ENCODE measurements around the gene PLCL2. TPM values are rescaled to one million over a fixed set of nuclear protein-coding genes. Genes with fewer than 3 reads are reported as not detected.

PLCL2 gene
- total and polyA plus RNA-seq, 2 donors (not counting 3 experiments of a cell fraction or from before 2014, with no cell fraction given): 2.3 to 10.7 TPM

DNA sequence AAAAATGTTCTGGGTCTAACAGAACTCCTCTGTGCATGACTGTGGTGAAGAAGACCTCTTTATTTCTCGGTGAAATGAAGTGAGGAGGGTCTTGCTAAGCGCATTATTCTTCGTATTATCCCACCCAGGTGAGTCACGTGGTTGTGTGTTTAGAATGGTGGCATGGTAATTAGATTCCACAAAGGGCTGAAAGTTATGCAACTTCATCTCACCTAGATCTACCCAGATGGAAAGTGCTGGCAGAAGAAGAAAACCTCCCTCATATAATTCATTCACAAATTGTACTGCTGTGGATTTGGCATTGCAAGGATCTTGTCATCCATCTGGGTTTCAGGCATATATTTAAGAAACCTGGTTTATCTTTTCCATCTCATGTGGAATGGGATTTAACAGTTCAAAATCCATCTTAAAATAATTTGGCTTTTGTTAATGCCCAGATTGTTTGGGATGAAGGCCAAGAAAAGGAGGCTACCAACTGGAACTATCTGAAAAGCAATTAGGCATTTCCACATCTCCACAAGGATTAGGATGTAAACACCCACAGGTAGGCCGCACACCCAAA, 175.3 kb downstream of the PLCL2 start:
- no peak overlapping the region for H3K4me2 ChIP-seq (ENCODE audit: insufficient read depth, low read length)
- CTCF ChIA-PET: interaction anchor here (0.9 kb wide), 1 partner anchor 231 kb away, joined by 3 read pairs; no protein-coding TSS in a partner anchor
- no peaks in the 10 kb centered on the region for H3K4me1 ChIP-seq (ENCODE audit: control insufficient read depth, extremely low read depth, insufficient read depth, low read length)
- H3K9me1 ChIP-seq (replicated peaks; ENCODE audit: control insufficient read depth, extremely low read depth, insufficient read depth, low read length): no peaks in the 10 kb centered on the region
- TF ChIP-seq, protein P1, sequence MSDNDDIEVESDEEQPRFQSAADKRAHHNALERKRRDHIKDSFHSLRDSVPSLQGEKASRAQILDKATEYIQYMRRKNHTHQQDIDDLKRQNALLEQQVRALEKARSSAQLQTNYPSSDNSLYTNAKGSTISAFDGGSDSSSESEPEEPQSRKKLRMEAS (IDR thresholded peaks at IDR 0.05; ENCODE audit: insufficient read depth, insufficient read length): no peak
- TF ChIP-seq GATA2 (IDR thresholded peaks at IDR 0.05; ENCODE audit: insufficient read depth, insufficient read length, low read depth, low read length): no peak
- TF ChIP-seq EZH2 (IDR thresholded peaks at IDR 0.05; ENCODE audit: borderline replicate concordance, low read depth, low read length, severe bottlenecking): no peak
- TF ChIP-seq POLR2AphosphoS5 (IDR thresholded peaks at IDR 0.05; ENCODE audit: insufficient read depth, low read depth, low read length): no peak
- TF ChIP-seq JUN (IDR thresholded peaks at IDR 0.05; ENCODE audit: borderline replicate concordance, insufficient read depth, insufficient read length, low read depth): no peak
- TF ChIP-seq MYC (IDR thresholded peaks at IDR 0.05; ENCODE audit: low read depth, low read length): no peak
- no peaks in the 10 kb centered on the region for H4K20me1 ChIP-seq (replicated peaks; ENCODE audit: control insufficient read depth, extremely low read depth, insufficient read depth, low read length)
- no peak overlapping the region for H3K27ac ChIP-seq (ENCODE audit: insufficient read depth, low read depth, low read length)
- H2AFZ ChIP-seq (ENCODE audit: low read depth, low read length): no peak overlapping the region
- BruUV-seq (replicated peaks): no TSS peak
- no peak overlapping the region for H3K9ac ChIP-seq (replicated peaks; ENCODE audit: extremely low read depth, insufficient read depth, low read length)
- DNase-seq (ENCODE audit: low read depth, low spot score) (no peak), FAIRE-seq (no peak)
- POLR2A ChIA-PET: no interaction called here
- intact Hi-C loops (cut with micrococcal nuclease) (no loop called here), dilution Hi-C loops (cut with MboI; ENCODE audit: extremely low pct_ligation_motif_present, low sequenced_read_pairs) (no loop called here)
- H3K79me2 ChIP-seq (ENCODE audit: control insufficient read depth, insufficient read depth, low read length): no peaks in the 10 kb centered on the region
- H3K36me3 ChIP-seq (ENCODE audit: control insufficient read depth in 2 of 2, extremely low read depth in 1 of 2, insufficient read depth in 2 of 2, low read length in 2 of 2): no peaks in the 10 kb centered on the region
- H3K27me3 ChIP-seq (ENCODE audit: control insufficient read depth in 2 of 2, insufficient read depth in 2 of 2, low read length in 2 of 2): no peaks in the 10 kb centered on the region
- no peaks in the 10 kb centered on the region for H3K9me3 ChIP-seq (replicated peaks; ENCODE audit: control insufficient read depth, insufficient read depth, low read length)
- no peak overlapping the region for H3K4me3 ChIP-seq (replicated peaks in 1 of 3; ENCODE audit: insufficient read depth in 1 of 3, low read depth in 1 of 3, low read length in 3 of 3)

GRCh38 chr3:17061005-17061404, 176.2 kb downstream of the PLCL2 start:
- H3K4me2 ChIP-seq (ENCODE audit: insufficient read depth, low read length): no peak overlapping the region
- ChIA-PET POLR2A (no interaction called here), CTCF (interaction anchor here (0.9 kb wide), 2 partner anchors 232 to 233 kb away, joined by 3 read pairs; no protein-coding TSS in a partner anchor)
- no peak overlapping the region for H3K4me3 ChIP-seq (replicated peaks in 1 of 3; ENCODE audit: insufficient read depth in 1 of 3, low read depth in 1 of 3, low read length in 3 of 3)
- H3K79me2 ChIP-seq (ENCODE audit: control insufficient read depth, insufficient read depth, low read length): no peaks in the 10 kb centered on the region
- no peaks in the 10 kb centered on the region for H3K36me3 ChIP-seq (ENCODE audit: control insufficient read depth in 2 of 2, extremely low read depth in 1 of 2, insufficient read depth in 2 of 2, low read length in 2 of 2)
- BruUV-seq (replicated peaks): no TSS peak
- no peaks in the 10 kb centered on the region for H3K9me1 ChIP-seq (replicated peaks; ENCODE audit: control insufficient read depth, extremely low read depth, insufficient read depth, low read length)
- no peaks in the 10 kb centered on the region for H4K20me1 ChIP-seq (replicated peaks; ENCODE audit: control insufficient read depth, extremely low read depth, insufficient read depth, low read length)
- no peak overlapping the region for H3K9ac ChIP-seq (replicated peaks; ENCODE audit: extremely low read depth, insufficient read depth, low read length)
- FAIRE-seq: no peak
- intact Hi-C loops (cut with micrococcal nuclease): no loop called here
- no peak overlapping the region for H3K27ac ChIP-seq (ENCODE audit: insufficient read depth, low read depth, low read length)
- TF ChIP-seq EZH2 (IDR thresholded peaks at IDR 0.05; ENCODE audit: borderline replicate concordance, low read depth, low read length, severe bottlenecking) (no peak), POLR2AphosphoS5 (IDR thresholded peaks at IDR 0.05; ENCODE audit: insufficient read depth, low read depth, low read length) (no peak)
- no peaks in the 10 kb centered on the region for H3K27me3 ChIP-seq (ENCODE audit: control insufficient read depth in 2 of 2, insufficient read depth in 2 of 2, low read length in 2 of 2)
- H3K9me3 ChIP-seq (replicated peaks; ENCODE audit: control insufficient read depth, insufficient read depth, low read length): no peaks in the 10 kb centered on the region
- no peaks in the 10 kb centered on the region for H3K4me1 ChIP-seq (ENCODE audit: control insufficient read depth, extremely low read depth, insufficient read depth, low read length)
- H2AFZ ChIP-seq (ENCODE audit: low read depth, low read length): no peak overlapping the region
- dilution Hi-C loops (cut with MboI; ENCODE audit: extremely low pct_ligation_motif_present, low sequenced_read_pairs): no loop called here
- DNase-seq (ENCODE audit: low read depth, low spot score): no peak
